Rectal smooth muscle tissue (tissue), 1 donor: Measurements from ENCODE around the gene LRRC73.
"Not testable (repeated sequence)": the region's sequence is repeated elsewhere in the genome, so short reads cannot be mapped to it uniquely, and the experiment has no call there.

Experiments used
- H3K27ac ChIP-seq: one replicate; pipeline ENCODE4 v1.7.0; 2013; ENCODE audit warnings: low read depth, low read length, inconsistent platforms
- H3K27me3 ChIP-seq: one replicate; pipeline ENCODE4 v1.7.0; 2013; ENCODE audit warnings: low read length; ENCODE audit not compliant: control insufficient read depth, insufficient read depth
- H3K36me3 ChIP-seq: one replicate; pipeline ENCODE4 v1.7.0; 2013; ENCODE audit warnings: low read length; ENCODE audit not compliant: control insufficient read depth, insufficient read depth
- H3K4me1 ChIP-seq: one replicate; pipeline ENCODE4 v1.7.0; 2013; ENCODE audit warnings: low read length; ENCODE audit not compliant: control insufficient read depth, insufficient read depth
- H3K4me3 ChIP-seq: one replicate; pipeline ENCODE4 v1.7.0; 2013; ENCODE audit warnings: low read length
- H3K9ac ChIP-seq: one replicate; pipeline ENCODE4 v1.7.0; 2013; ENCODE audit warnings: low read length

Gene LRRC73

GRCh38 chr6:43478008-43478372 is 32.2 kb downstream of the LRRC73 start:
- H3K27ac ChIP-seq = peak overlapping the region; percentile 71
- H3K4me1 ChIP-seq = peaks cover 14% of the 10 kb centered on the region
- peak overlapping the region; percentile 34 for H3K9ac ChIP-seq
- no peaks in the 10 kb centered on the region for H3K27me3 ChIP-seq
- no peaks in the 10 kb centered on the region for H3K36me3 ChIP-seq
- H3K4me3 ChIP-seq = peak overlapping the region; percentile 67

DNA sequence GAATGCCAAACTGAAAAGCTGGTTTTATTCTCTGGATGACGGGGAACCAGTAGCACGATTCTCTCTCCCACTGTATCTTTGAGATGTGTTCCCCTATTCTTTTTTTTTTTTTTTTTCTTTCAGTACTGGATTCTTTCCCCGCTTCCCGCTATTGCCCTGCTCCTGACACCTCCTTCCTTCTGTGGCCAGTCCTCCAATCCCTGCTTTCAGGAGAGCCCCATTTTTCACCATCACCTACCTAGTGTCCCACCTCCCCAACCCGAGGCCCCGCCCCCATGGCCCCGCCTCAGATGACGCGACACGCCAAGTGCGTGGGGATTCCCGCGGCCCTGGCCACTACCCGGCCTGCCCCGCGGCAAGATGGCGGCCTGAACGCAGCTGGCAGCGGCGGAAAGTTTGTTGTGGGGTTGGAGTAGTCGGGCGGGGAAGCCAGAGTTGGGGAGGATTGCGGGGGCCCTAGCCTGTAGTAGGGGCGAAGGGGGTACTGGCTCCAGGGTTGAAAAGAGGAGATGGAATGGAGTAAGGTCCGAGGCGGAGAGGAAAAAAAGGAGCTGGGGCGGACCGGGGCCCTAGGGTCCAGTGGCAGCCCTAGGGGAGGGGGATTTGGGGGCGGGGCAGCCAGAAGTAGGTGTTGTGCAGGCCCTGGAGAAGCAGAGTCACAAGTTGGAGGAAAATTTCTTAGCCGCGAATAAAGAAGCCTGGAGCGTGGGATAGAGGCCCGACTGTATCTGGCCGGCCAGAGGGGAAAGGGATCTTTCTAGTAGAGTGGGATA is 32.7 kb downstream of the LRRC73 start, which contains the start of gene TJAP1:
TSS of gene TJAP1 (plus strand) at position 336 of the 773 bp plus-strand sequence. CDS start 21,432 bp downstream, outside the sequence.
- H3K4me3 ChIP-seq = peak within 1 kb of the TSS; percentile 67
- H3K27me3 ChIP-seq = no peaks in the 10 kb centered on the region
- H3K9ac ChIP-seq = peak within 1 kb of the TSS; percentile 77
- H3K36me3 ChIP-seq = no peaks in the 10 kb centered on the region
- peak within 1 kb of the TSS; percentile 71 for H3K27ac ChIP-seq
- peaks cover 14% of the 10 kb centered on the region for H3K4me1 ChIP-seq

DNA sequence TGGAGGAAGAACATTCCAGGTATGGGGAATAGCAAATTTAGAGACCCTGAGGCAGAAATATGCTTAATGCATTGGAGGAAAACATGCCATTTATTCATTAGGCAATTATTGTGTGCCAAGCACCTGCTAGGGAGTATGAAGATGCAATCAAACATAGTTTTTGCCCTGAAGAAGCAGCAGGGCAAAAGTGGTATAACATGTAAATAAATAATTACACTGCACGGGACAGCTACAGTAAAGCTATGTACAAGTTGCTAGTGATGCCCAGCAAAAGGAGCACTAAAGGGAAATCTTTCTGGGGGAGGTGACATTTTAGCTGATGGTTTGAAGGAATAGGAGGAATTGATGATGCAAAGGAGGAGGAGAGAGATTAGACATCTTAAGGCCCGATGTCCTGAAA is 33.4 kb downstream of the LRRC73 start:
- Histone ChIP-seq H3K9ac (peak overlapping the region; percentile 77), H3K4me3 (peak overlapping the region; percentile 67), H3K27ac (peak overlapping the region; percentile 55), H3K27me3 (no peaks in the 10 kb centered on the region), H3K4me1 (peaks cover 14% of the 10 kb centered on the region), H3K36me3 (no peaks in the 10 kb centered on the region)

DNA sequence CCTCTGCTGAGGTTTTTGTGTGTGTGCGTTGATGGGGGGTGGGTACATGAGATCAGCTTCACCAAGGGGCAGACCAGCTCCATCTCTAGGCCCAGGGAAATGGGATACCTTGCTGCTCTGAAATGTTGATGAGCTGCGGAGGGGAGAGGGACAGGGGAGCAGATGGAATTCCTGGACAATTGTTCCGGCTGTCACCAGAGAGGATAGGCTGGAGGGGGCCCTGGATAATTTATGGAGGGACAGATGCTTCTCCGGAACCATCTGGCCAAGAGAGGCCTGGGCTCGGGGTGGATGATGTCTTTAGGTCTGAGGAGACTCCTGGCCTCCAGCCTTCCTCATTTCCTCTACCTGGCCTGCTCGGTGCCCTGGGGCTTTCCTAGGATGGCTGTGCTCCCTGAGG is 34.6 kb downstream of the LRRC73 start:
- H3K4me3 ChIP-seq = no peak overlapping the region
- no peaks in the 10 kb centered on the region for H3K27me3 ChIP-seq
- no peak overlapping the region for H3K27ac ChIP-seq
- H3K4me1 ChIP-seq = peaks cover 14% of the 10 kb centered on the region
- no peaks in the 10 kb centered on the region for H3K36me3 ChIP-seq
- no peak overlapping the region for H3K9ac ChIP-seq

- no peak overlapping the region for H3K4me3 ChIP-seq
- peaks cover 2% of the 10 kb centered on the region for H3K27me3 ChIP-seq
- no peaks in the 10 kb centered on the region for H3K36me3 ChIP-seq
- H3K4me1 ChIP-seq = peaks cover 3% of the 10 kb centered on the region
- no peak overlapping the region for H3K9ac ChIP-seq
- no peak overlapping the region for H3K27ac ChIP-seq
These were observed 37.6 kb downstream of the LRRC73 start for GRCh38 chr6:43472515-43472914.

- Histone ChIP-seq H3K36me3 (no peaks in the 10 kb centered on the region), H3K9ac (no peak overlapping the region), H3K27ac (no peak overlapping the region), H3K27me3 (peaks cover 2% of the 10 kb centered on the region), H3K4me1 (no peaks in the 10 kb centered on the region), H3K4me3 (no peak overlapping the region)
These were observed 38.7 kb downstream of the LRRC73 start for GRCh38 chr6:43471399-43471798.

GRCh38 chr6:43469947-43470346 is 40.2 kb downstream of the LRRC73 start:
- no peak overlapping the region for H3K9ac ChIP-seq
- no peaks in the 10 kb centered on the region for H3K36me3 ChIP-seq
- H3K4me3 ChIP-seq = no peak overlapping the region
- H3K4me1 ChIP-seq = no peaks in the 10 kb centered on the region
- H3K27ac ChIP-seq = no peak overlapping the region
- peaks cover 2% of the 10 kb centered on the region for H3K27me3 ChIP-seq

GRCh38 chr6:43468748-43469681 is 41.1 kb downstream of the LRRC73 start:
- Histone ChIP-seq H3K27me3 (peaks cover 2% of the 10 kb centered on the region), H3K36me3 (no peaks in the 10 kb centered on the region)

GRCh38 chr6:43468240-43468639 is 41.9 kb downstream of the LRRC73 start:
- H3K4me1 ChIP-seq = no peaks in the 10 kb centered on the region
- H3K27ac ChIP-seq = no peak overlapping the region
- no peak overlapping the region for H3K9ac ChIP-seq
- peaks cover 2% of the 10 kb centered on the region for H3K27me3 ChIP-seq
- no peaks in the 10 kb centered on the region for H3K36me3 ChIP-seq
- no peak overlapping the region for H3K4me3 ChIP-seq

More at GRCh38 chr6:43468748-43469681, 41.1 kb downstream of the LRRC73 start:
- Histone ChIP-seq H3K27ac (no peak overlapping the region), H3K4me1 (no peaks in the 10 kb centered on the region), H3K9ac (no peak overlapping the region), H3K4me3 (no peak overlapping the region)

- no peaks in the 10 kb centered on the region for H3K36me3 ChIP-seq
These were observed 42.4 kb downstream of the LRRC73 start for GRCh38 chr6:43467752-43468151.

DNA sequence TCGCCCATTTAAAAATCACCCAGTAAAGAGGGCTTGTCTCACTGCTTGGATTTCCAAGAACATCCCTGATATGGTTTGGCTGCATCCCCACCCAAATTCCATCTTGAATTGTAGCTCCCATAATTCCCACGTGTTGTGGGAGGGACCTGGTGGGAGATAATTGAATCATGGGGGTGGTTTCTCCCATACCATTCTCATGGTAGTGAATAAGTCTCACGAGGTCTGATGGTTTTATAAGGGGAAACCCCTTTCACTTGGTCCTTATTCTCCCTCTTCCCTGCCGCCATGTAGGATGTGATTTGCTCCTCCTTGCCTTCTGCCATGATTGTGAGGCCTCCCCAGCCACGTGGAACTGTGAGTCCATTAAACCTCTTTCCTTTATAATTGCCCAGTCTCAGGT is 42.9 kb downstream of the LRRC73 start:
- H3K27ac ChIP-seq, H3K36me3 ChIP-seq, H3K27me3 ChIP-seq, H3K4me1 ChIP-seq, H3K9ac ChIP-seq, H3K4me3 ChIP-seq: not testable (repeated sequence)

More at GRCh38 chr6:43467752-43468151, 42.4 kb downstream of the LRRC73 start:
- Histone ChIP-seq H3K27me3 (peaks cover 2% of the 10 kb centered on the region), H3K4me1 (no peaks in the 10 kb centered on the region), H3K9ac (no peak overlapping the region), H3K4me3 (no peak overlapping the region), H3K27ac (no peak overlapping the region)

GRCh38 chr6:43465948-43466347 is 44.2 kb downstream of the LRRC73 start:
- Histone ChIP-seq H3K27me3 (peaks cover 2% of the 10 kb centered on the region), H3K9ac (no peak overlapping the region), H3K36me3 (no peaks in the 10 kb centered on the region), H3K27ac (no peak overlapping the region), H3K4me3 (no peak overlapping the region), H3K4me1 (no peaks in the 10 kb centered on the region)
